ENCODE data around the gene FABP7.

GRCh38 chr6:122800906-122801305 lies 21.4 kb downstream of the FABP7 start:
- TF ChIP-seq POLR2A (IDR thresholded peaks at IDR 0.05), result no peak
- TF ChIP-seq POLR2AphosphoS5 (IDR thresholded peaks at IDR 0.05), result no peak
- TF ChIP-seq EP300 (IDR thresholded peaks at IDR 0.05; ENCODE audit: low read depth), result no peak
- TF ChIP-seq CTCF (IDR thresholded peaks at IDR 0.05), result no peak

Measured in transverse colon (tissue), 4 donors.